ENCODE data around the gene HPDL. TPM values are rescaled to one million over a fixed set of nuclear protein-coding genes. Genes with fewer than 3 reads are reported as not detected.
"Not testable (repeated sequence)": the region's sequence is repeated elsewhere in the genome, so short reads cannot be mapped to it uniquely, and the experiment has no call there.

The HPDL gene
- total RNA-seq, result 0.62 TPM

GRCh38 chr1:45326627-45327623 is at the start of gene HPDL:
Gene HPDL, plus strand, starts transcription at chr1:45326895. Its CDS starts 254 bp downstream, at chr1:45327149.
- no peak for DNase-seq

DNA sequence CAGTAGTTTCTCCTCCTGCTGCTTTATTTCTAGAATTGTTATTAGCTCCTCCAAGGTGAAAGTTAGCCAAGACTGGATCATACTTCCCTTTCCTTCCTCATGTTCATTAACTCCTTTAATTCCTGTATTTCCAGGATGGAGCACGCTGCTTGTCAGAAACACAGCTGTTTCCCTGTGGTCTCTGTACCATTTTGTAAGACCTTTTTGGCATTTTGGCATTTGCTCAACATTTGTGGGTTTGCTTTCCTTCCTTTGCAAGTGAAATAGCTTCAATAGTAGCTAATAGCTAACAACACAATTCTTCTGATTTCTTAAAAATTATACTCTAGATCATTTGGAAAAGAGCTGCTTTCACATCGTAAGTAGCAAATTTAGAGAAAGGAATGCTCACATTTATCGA is 44.3 kb upstream of the HPDL start:
- DNase-seq, result no peak

DNA sequence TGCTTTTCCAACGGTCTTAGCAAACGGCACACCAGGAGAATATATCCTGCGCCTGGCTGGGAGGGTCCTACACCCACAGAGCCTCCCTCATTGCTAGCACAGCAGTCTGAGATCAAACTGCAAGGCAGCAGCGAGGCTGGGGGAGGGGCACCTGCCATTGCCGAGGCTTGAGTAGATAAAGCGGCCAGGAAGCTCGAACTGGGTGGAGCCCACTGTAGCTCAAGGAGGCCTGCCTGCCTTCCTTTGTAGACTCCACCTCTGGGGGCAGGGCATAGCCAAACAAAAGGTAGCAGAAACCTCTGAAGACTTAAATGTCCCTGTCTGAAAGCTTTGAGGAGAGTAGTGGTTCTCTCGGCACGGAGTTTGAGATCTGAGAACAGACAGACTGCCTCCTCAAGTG is 41.8 kb upstream of the HPDL start:
- DNase-seq, result not testable (repeated sequence)

DNA sequence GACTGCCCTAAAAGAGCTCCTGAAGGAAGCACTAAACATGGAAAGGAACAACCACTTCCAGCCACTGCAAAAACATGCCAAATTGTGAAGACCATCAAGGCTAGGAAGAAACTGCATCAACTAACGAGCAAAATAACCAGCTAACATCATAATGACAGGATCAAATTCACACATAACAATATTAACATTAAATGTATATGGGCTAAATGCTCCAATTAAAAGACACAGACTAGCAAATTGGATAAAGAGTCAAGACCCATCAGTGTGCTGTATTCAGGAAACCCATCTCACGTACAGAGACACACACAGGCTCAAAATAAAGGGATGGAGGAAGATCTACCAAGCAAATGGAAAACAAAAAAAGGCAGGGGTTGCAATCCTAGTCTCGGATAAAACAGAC is 40.2 kb upstream of the HPDL start:
- not testable (repeated sequence) for DNase-seq

DNA sequence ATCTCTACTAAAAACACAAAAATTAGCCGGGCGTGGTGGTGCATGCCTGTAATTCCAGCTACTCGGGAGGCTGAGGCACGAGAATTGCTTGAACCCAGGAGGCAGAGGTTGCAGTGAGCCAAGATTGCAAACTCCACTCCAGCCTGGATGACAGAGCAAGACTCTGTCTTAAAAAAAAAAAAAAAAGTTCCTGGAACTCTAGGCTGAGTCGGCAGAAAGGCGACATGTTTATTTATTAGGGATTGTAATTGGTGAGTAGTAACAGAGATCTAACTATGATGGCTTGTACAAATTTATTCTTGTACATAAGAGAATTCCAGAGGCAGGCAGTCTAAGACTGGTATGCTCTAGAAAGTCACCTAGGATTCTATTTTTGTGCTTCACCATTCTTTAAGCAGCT is 35.7 kb upstream of the HPDL start:
- DNase-seq, result not testable (repeated sequence)

DNA sequence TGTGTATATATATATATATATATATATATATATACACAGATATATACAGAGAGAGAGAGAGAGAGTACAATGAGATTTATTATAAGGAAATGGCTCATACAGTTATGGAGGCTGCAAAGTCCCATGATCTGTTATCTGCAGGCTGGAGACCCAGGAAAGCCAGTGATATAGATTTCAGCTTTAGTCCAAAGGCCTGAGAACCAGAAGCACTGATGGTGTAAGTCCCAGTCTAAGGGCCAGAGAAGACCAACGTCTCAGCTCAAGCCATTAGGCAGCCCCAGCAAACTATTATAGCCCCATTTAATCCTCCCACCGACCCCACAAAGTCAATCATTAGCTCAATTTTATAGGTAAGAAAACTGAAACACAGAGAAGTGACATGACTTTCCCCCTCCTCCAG is 35.0 kb upstream of the HPDL start:
- DNase-seq, result no peak

- no peak for DNase-seq
Measured at GRCh38 chr1:45297666-45298356, 28.9 kb upstream of the HPDL start.

DNA sequence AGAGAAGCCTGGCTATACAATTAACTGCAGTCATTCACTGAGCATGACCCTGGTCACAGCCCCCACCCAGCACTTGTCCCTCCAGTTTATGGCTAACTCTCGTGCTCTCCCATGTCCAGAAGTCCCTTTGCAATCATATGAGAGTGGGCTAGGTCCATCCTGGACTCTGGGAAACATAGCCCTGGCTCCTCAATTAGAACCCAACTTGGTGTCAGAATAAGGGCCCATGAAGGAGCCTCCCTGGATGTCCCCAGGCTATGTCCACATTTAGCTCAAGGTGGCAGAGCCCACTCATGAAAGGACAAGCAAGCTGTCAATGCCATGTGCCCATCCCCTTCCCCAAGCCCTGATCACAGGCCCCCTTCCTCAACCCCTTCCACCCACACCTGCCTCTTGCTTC is 27.4 kb upstream of the HPDL start:
- no peak for DNase-seq

GRCh38 chr1:45299981-45300668 is 26.6 kb upstream of the HPDL start:
- peak; percentile 12 for DNase-seq

GRCh38 chr1:45300669-45300997 is 26.1 kb upstream of the HPDL start:
- no peak for DNase-seq

GRCh38 chr1:45302505-45303150 is 24.1 kb upstream of the HPDL start:
- no peak for DNase-seq

DNA sequence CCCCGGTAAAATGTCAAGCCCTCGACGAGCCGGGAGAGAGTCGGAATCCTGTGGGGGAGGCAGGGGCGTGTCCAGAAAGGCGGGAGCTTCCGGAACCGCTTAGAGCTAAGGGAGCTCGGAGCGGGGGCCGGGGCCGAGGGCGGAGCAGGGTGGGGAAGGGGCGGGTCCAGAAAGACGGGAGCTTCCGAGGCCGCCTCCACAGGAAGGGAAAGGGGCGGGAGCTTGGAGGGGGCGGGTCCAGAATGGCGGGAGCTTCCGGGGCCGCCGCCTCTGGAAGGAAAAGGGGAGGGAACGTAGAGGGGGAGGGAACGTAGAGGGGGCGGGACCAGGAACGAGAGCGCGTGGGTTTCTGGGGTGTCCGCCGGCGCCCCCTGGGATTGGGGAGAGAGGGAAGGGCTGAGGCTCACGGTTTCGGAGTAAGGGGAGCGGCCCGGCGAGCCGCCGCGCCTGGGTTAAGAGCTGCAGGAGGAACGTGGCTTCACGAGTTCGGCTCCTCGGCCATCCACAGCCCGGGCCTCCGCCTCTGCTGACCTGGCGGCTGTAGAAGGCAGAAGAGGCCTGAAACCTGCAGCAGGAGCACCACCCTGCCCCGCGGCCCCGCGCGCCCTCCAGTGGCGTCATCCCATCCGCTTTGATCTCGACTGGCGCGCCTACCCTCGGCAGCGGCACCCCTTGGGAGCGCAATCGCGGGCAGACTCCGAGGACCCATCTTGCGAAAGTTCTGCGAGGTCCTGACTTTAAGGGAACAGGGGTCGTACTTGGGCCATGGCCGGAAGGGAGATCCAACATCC is 23.0 kb upstream of the HPDL start:
- peak; percentile 99 for DNase-seq

DNA sequence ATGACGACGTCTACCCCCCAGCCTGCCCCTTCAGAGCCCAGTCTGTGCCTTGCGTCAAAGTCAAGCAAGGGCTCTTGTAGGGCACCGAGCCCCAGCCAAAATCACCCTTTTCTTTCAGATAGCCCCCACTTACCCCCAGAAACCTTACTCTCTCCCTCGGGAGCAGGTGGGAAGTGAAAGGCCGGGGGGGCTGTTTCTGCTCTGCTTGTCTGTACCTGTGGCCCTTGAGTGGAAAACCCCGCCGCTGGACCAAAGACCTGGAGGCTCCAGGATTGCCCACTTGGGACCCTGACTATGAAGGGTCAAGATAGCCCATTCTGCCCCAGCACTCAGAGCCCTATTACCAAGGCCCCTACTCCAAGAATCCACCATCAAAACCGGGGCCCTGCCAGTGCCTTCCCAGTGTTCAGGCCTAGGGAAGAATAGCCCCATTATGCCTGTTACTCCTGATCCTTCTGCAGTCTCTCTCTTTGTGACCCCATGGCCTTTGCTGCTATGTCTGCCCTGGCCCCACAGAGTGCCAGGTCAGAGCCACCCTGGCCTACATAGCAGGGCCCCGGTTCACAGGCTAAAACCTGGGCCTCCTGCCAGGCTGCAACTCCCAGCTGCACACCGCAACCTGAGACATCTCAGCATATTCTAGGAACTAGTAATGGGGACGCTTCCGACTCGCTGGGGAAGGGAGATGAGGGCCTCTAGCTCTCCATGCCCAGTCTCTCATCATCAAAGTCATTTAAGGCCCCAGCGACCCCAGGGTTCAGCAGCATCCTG is 22.2 kb upstream of the HPDL start:
- no peak for DNase-seq

- no peak for DNase-seq
Measured at GRCh38 chr1:45305231-45305630, 21.5 kb upstream of the HPDL start.

- no peak for DNase-seq
Measured at GRCh38 chr1:45306319-45306718, 20.4 kb upstream of the HPDL start.

DNA sequence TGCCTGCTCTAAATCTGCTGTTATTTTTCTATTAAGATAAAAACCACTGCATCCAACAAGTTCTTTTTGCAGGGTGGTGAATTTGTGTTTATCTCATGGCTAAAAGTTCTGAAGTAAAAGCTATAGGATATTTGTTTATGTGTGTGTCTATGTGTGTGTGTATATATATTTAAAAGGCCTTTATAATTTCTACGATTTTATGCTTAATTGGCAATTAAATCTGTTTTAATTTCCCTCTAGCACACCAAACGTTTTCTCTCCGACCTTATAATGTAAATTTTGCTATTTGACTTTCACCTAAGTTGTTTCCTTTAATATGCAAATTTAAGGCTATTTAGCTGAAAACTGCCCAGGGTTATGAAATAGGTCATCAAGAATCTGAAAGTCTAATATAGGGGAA is 19.8 kb upstream of the HPDL start:
- no peak for DNase-seq

DNA sequence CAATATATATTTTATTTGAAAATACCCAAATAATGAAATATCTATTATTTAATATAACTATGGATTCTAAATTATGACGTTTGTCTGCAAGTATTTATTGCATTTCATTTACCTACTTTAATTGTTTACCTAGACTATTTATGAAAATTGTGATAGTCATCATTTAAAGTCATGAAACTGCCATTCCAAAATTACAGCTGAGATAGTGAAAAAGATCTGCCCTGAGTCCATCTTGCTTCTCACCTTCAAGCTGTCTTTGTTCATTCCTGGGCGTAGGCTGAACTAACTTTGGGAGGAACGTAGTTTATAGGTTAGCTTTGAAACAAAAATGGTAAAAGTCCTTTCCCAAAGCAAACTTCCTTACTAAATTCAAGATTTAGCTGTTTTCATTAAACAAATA is 12.4 kb upstream of the HPDL start:
- DNase-seq, result no peak

GRCh38 chr1:45317166-45317565 is 9.5 kb upstream of the HPDL start:
- DNase-seq, result no peak

DNA sequence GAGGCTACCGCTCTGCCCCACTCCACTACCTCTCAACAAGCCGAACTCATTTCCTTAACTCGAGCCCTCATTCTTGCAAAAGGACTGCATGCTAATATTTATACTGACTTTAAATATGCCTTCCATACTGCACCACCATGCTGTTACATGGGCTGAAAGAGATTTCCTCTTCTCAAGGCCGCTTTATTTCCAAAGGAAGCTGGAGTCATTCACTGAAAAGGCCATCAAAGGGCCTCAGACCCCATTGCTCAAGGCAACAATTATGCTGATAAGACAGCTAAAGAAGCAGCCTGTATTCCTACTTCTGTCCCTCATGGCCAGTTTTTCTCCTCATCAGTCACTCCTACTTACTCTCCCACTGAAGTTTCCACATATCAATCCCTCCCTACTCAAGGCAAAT is 6.9 kb upstream of the HPDL start:
- DNase-seq, result no peak

DNA sequence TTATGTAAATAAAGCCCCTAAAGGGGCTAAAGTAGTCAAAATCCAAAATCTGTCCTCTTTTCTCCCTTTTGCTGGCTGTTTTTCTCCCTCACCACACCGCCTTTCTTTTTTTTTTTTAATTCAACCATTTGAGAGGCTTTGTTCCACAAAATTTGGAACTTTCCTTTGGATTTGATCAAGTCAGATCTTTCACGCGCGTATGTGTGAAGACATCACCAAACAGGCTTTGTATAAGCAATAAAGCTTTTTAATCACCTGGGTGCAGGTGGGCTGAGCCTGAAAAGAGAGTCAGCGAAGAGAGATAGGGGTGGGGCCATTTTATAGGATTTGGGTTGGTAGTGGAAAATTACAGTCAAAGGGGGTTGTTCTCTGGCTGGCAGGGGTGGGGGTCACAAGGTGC is 5.3 kb upstream of the HPDL start:
- DNase-seq, result no peak

GRCh38 chr1:45322486-45323040 is 4.1 kb upstream of the HPDL start:
- no peak for DNase-seq
